Tibial nerve (tissue), 4 donors: ENCODE results near the gene OR2H1.

Experiments
- EP300 ChIP-seq, 2 donors: sonication (generic); formaldehyde crosslinking; IDR thresholded peaks; one replicate each; pipeline ENCODE4 v1.6.1; 2017; ENCODE audit warnings: antibody characterized with exemption in 2 of 2, mild to moderate bottlenecking in 1 of 2
- POLR2A ChIP-seq, 2 donors: fragments of 450-650 bp; IDR thresholded peaks; one replicate each; pipeline ENCODE4 v1.6.1; 2017; ENCODE audit warnings: antibody characterized with exemption in 2 of 2, mild to moderate bottlenecking in 2 of 2, moderate library complexity in 2 of 2
- TF ChIP-seq, protein P1 (sequence below), 5 experiments: fragments of 200-600 bp in 3 of 5; fragments of 450-650 bp in 2 of 5; sonication (generic) in 3 of 5; IDR thresholded peaks; one replicate each; pipeline ENCODE4 v1.5.1; 2016 to 2019; ENCODE audit warnings: antibody characterized with exemption in 5 of 5, mild to moderate bottlenecking in 3 of 5, moderate library complexity in 2 of 5

GRCh38 chr6:29461021-29461814 is 4.3 kb downstream of the OR2H1 start:
- TF ChIP-seq, protein P1, sequence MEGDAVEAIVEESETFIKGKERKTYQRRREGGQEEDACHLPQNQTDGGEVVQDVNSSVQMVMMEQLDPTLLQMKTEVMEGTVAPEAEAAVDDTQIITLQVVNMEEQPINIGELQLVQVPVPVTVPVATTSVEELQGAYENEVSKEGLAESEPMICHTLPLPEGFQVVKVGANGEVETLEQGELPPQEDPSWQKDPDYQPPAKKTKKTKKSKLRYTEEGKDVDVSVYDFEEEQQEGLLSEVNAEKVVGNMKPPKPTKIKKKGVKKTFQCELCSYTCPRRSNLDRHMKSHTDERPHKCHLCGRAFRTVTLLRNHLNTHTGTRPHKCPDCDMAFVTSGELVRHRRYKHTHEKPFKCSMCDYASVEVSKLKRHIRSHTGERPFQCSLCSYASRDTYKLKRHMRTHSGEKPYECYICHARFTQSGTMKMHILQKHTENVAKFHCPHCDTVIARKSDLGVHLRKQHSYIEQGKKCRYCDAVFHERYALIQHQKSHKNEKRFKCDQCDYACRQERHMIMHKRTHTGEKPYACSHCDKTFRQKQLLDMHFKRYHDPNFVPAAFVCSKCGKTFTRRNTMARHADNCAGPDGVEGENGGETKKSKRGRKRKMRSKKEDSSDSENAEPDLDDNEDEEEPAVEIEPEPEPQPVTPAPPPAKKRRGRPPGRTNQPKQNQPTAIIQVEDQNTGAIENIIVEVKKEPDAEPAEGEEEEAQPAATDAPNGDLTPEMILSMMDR (IDR thresholded peaks at IDR 0.05) = no peak
- TF ChIP-seq EP300 (IDR thresholded peaks at IDR 0.05) (no peak), POLR2A (IDR thresholded peaks at IDR 0.05) (no peak)
